HL-60 (cell line): ENCODE results near the gene AP2M1.
A peak's percentile ranks its signal among the peaks of the same experiment; 100 is the strongest.

Experiments
- CTCF ChIP-seq: IDR thresholded peaks from one replicate; pipeline ENCODE4 v1.5.1; 2011; ENCODE audit warnings: low read length, control low read depth, inconsistent platforms; ENCODE audit not compliant: insufficient read depth
- GABPA ChIP-seq: IDR thresholded peaks from 2 replicates; pipeline ENCODE4 v1.6.1; 2012; ENCODE audit warnings: low read depth
- POLR2AphosphoS5 ChIP-seq: IDR thresholded peaks from 2 replicates; pipeline ENCODE4 v1.6.1; 2012; ENCODE audit warnings: low read depth

GRCh38 chr3:184145111-184145524 lies 29.5 kb upstream of the AP2M1 start:
- TF ChIP-seq CTCF (peak; percentile 10), POLR2AphosphoS5 (no peak), GABPA (no peak)
